Body of pancreas (tissue), 4 donors: ENCODE data around the gene ARFRP1. TPM values are rescaled to one million over a fixed set of nuclear protein-coding genes. Genes with fewer than 3 reads are reported as not detected.

ENCODE experiments used
- ATAC-seq: fragments of 150-250 bp; one replicate; pipeline ENCODE4 v1.9.1; 2016
- DNase-seq, 4 donors: peaks; one replicate each; pipeline ENCODE4 v3.0.0-alpha.2; 2019
- H3K27ac ChIP-seq, 4 donors: fragments of 200-600 bp; sonication (generic); 1 replicate in 3 of 4; 2 replicates in 1 of 4; pipeline versions ENCODE4 v1.5.1 to v1.6.1; 2016 to 2019; ENCODE audit warnings: mild to moderate bottlenecking in 1 of 4, mixed read lengths in 1 of 4, moderate library complexity in 1 of 4
- H3K27me3 ChIP-seq, 2 donors: fragments of 200-600 bp; sonication (generic); one replicate each; pipeline ENCODE4 v1.6.0; 2016; ENCODE audit warnings: mild to moderate bottlenecking in 1 of 2
- H3K36me3 ChIP-seq, 2 donors: fragments of 200-600 bp; sonication (generic); replicated peaks in 1 of 2; 2 replicates each; pipeline ENCODE4 v1.5.1; 2016; ENCODE audit warnings: low read depth in 2 of 2; ENCODE audit not compliant: insufficient read depth in 1 of 2
- H3K4me1 ChIP-seq: fragments of 200-600 bp; sonication (generic); one replicate; pipeline ENCODE4 v1.6.0; 2016
- H3K4me3 ChIP-seq, 2 donors: fragments of 200-600 bp; sonication (generic); 1 replicate in 1 of 2; 2 replicates in 1 of 2; pipeline ENCODE4 v1.5.1; 2016 to 2019
- H3K9me3 ChIP-seq, 3 donors: fragments of 200-600 bp; sonication (generic); 1 replicate in 2 of 3; 2 replicates in 1 of 3; pipeline ENCODE4 v1.5.1; 2016
- CTCF ChIP-seq, 7 experiments: fragments of 450-650 bp in 4 of 7; fragments of 200-600 bp in 3 of 7; sonication (generic) in 3 of 7; IDR thresholded peaks; one replicate each; pipeline ENCODE4 v1.5.1; 2016 to 2019; ENCODE audit warnings: antibody characterized with exemption in 7 of 7
- POLR2A ChIP-seq, 3 donors: fragments of 450-650 bp; IDR thresholded peaks; one replicate each; pipeline ENCODE4 v1.6.1; 2016; ENCODE audit warnings: antibody characterized with exemption in 3 of 3, mild to moderate bottlenecking in 2 of 3
- WGBS, 2 donors: methylation state at CpG; one replicate each; pipeline ENCODE4 v1.1.5; 2017; 5-methylcytosine and 5-hydroxymethylcytosine counted together
- intact Hi-C: fragments of 100-400 bp; cut with DNase I; formaldehyde crosslinking; loops from one replicate; pipeline ENCODE4 v1.15.1; 2023
- total RNA-seq, 2 donors: library from RNA; depleted of rRNA; stranded (reverse); fragments of >200 nt; gene quantifications; one replicate each; pipeline ENCODE4 v1.1.0, GENCODE V29; 2016

ARFRP1 gene
- total RNA-seq, 2 donors from 2014 or later = 22.6 to 23.4 TPM

- peaks cover 0 to 10% of the 10 kb centered on the region in 2 donors for H3K36me3 ChIP-seq
- no peaks in the 10 kb centered on the region for H3K9me3 ChIP-seq
- peak overlapping the region; percentile 67 to 88 for H3K4me3 ChIP-seq
- no peaks in the 10 kb centered on the region for H3K27me3 ChIP-seq
- peak overlapping the region; percentile 69 to 83 (median 78) for H3K27ac ChIP-seq
- H3K4me1 ChIP-seq = peaks cover 24% of the 10 kb centered on the region
- TF ChIP-seq POLR2A (IDR thresholded peaks at IDR 0.05) = no peak
- no peak for TF ChIP-seq CTCF (IDR thresholded peaks at IDR 0.05)
- intact Hi-C loops = no loop called here
- ATAC-seq (no peak), DNase-seq (peak; percentile 13 to 30 (median 24))
- 20 to 50% methylated on average over 26 to 66 of the region's 67 CpGs for WGBS, 2 donors
These were observed 749 bp upstream of the ARFRP1 start for GRCh38 chr20:63708301-63709148.

GRCh38 chr20:63706852-63707557, 771 bp downstream of the ARFRP1 start:
- Histone ChIP-seq H3K4me3 (peak overlapping the region; percentile 67 to 88), H3K4me1 (peaks cover 24% of the 10 kb centered on the region), H3K27me3 (no peaks in the 10 kb centered on the region), H3K36me3 (peaks cover 0 to 6% of the 10 kb centered on the region in 2 donors), H3K9me3 (no peaks in the 10 kb centered on the region), H3K27ac (peak overlapping the region; percentile 69 to 83 (median 78))
- peak; percentile 31 for ATAC-seq
- 2 to 4% methylated on average over 9 to 56 of the region's 56 CpGs for WGBS, 2 donors
- peak; percentile 33 to 42 (median 41) for DNase-seq
- intact Hi-C loops = no loop called here
- TF ChIP-seq POLR2A (IDR thresholded peaks at IDR 0.05) (no peak), CTCF (IDR thresholded peaks at IDR 0.05) (peak in 2 of 7 experiments; percentile 8 to 26)

- H3K36me3 ChIP-seq = peaks cover 0 to 4% of the 10 kb centered on the region in 2 donors
- no peak overlapping the region for H3K4me3 ChIP-seq
- no peak overlapping the region for H3K27ac ChIP-seq
- intact Hi-C loops = no loop called here
- peaks cover 24% of the 10 kb centered on the region for H3K4me1 ChIP-seq
- WGBS, 2 donors = 58 to 61% methylated on average over 9 to 12 of the region's 12 CpGs
- ATAC-seq = no peak
- TF ChIP-seq CTCF (IDR thresholded peaks at IDR 0.05) (no peak), POLR2A (IDR thresholded peaks at IDR 0.05) (no peak)
- DNase-seq = no peak
- H3K9me3 ChIP-seq = no peaks in the 10 kb centered on the region
- H3K27me3 ChIP-seq = no peaks in the 10 kb centered on the region
These were observed 1.6 kb downstream of the ARFRP1 start for GRCh38 chr20:63706027-63706695.

GRCh38 chr20:63705232-63706026, 2.3 kb downstream of the ARFRP1 start:
- TF ChIP-seq POLR2A (IDR thresholded peaks at IDR 0.05) = no peak
- no peak for TF ChIP-seq CTCF (IDR thresholded peaks at IDR 0.05)
- Histone ChIP-seq H3K4me1 (peaks cover 24% of the 10 kb centered on the region), H3K9me3 (no peaks in the 10 kb centered on the region), H3K27me3 (no peaks in the 10 kb centered on the region), H3K4me3 (no peak overlapping the region), H3K36me3 (peaks cover 0 to 3% of the 10 kb centered on the region in 2 donors), H3K27ac (no peak overlapping the region)
- intact Hi-C loops = no loop called here
- ATAC-seq (no peak), DNase-seq (no peak)
- WGBS, 2 donors = 80 to 89% methylated on average over 7 to 8 of the region's 8 CpGs
